Testis (tissue), 2 donors: Measurements from ENCODE around the gene PSMG2.

Experiments used
- POLR2A ChIP-seq: fragments of 450-650 bp; IDR thresholded peaks from one replicate; pipeline ENCODE4 v1.6.1; 2017; ENCODE audit warnings: antibody characterized with exemption, mild to moderate bottlenecking, moderate library complexity
- TF ChIP-seq, protein P1 (sequence below), 3 experiments: fragments of 450-650 bp in 2 of 3; fragments of 200-600 bp in 1 of 3; sonication (generic) in 1 of 3; IDR thresholded peaks; one replicate each; pipeline ENCODE4 v1.5.1; 2016 to 2019; ENCODE audit warnings: antibody characterized with exemption in 3 of 3, mild to moderate bottlenecking in 2 of 3, moderate library complexity in 1 of 3

DNA sequence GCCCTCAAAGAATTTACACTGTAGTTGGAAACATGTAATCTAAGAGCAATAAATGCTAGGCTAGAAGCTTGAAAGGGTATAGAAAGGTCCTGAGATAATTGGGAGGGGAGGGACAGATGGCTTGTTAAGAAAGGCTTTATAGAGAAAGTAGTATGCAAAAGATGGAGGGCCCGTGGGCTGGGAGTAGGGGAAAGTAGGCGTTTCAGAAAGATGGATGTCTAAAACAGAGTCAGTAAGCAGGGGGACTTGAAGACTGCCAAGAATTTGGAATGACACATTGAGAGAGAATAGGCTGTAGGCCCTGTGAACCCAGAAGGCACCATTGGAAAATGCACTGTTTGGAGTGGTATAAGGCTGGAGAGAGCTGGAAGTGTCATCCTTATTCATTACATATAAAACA is 822 bp downstream of the PSMG2 start:
- TF ChIP-seq POLR2A: no peak
- TF ChIP-seq, protein P1, sequence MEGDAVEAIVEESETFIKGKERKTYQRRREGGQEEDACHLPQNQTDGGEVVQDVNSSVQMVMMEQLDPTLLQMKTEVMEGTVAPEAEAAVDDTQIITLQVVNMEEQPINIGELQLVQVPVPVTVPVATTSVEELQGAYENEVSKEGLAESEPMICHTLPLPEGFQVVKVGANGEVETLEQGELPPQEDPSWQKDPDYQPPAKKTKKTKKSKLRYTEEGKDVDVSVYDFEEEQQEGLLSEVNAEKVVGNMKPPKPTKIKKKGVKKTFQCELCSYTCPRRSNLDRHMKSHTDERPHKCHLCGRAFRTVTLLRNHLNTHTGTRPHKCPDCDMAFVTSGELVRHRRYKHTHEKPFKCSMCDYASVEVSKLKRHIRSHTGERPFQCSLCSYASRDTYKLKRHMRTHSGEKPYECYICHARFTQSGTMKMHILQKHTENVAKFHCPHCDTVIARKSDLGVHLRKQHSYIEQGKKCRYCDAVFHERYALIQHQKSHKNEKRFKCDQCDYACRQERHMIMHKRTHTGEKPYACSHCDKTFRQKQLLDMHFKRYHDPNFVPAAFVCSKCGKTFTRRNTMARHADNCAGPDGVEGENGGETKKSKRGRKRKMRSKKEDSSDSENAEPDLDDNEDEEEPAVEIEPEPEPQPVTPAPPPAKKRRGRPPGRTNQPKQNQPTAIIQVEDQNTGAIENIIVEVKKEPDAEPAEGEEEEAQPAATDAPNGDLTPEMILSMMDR (IDR thresholded peaks at IDR 0.05): no peak
